ENCODE measurements around the gene SH3RF1.

Gene SH3RF1

GRCh38 chr4:169098532-169098931 lies 172.2 kb downstream of the SH3RF1 start:
- DNase-seq, result no peak

- no peak for DNase-seq
These were observed 172.7 kb downstream of the SH3RF1 start for GRCh38 chr4:169098054-169098497.

- no peak for DNase-seq
These were observed 174.5 kb downstream of the SH3RF1 start for GRCh38 chr4:169096221-169096620.

- no peak for DNase-seq
These were observed 176.0 kb downstream of the SH3RF1 start for GRCh38 chr4:169094656-169095231.

- DNase-seq, result no peak
These were observed 177.8 kb downstream of the SH3RF1 start for GRCh38 chr4:169092889-169093522.

- DNase-seq, result no peak
These were observed 180.1 kb downstream of the SH3RF1 start for GRCh38 chr4:169090484-169091215.

- DNase-seq, result no peak
These were observed 181.8 kb downstream of the SH3RF1 start for GRCh38 chr4:169089004-169089403.

GRCh38 chr4:169084954-169085353 lies 185.8 kb downstream of the SH3RF1 start:
- no peak for DNase-seq

- no peak for DNase-seq
These were observed 189.8 kb downstream of the SH3RF1 start for GRCh38 chr4:169080981-169081380.

GRCh38 chr4:169079942-169080827 lies 190.6 kb downstream of the SH3RF1 start:
- DNase-seq, result no peak

- no peak for DNase-seq
These were observed 196.6 kb downstream of the SH3RF1 start for GRCh38 chr4:169074117-169074516.

GRCh38 chr4:169071747-169072146 lies 199.0 kb downstream of the SH3RF1 start:
- no peak for DNase-seq

- DNase-seq, result no peak
These were observed 199.9 kb downstream of the SH3RF1 start for GRCh38 chr4:169070895-169071218.

GRCh38 chr4:169070071-169070894 lies 200.5 kb downstream of the SH3RF1 start:
- DNase-seq, result peak; percentile 73

- no peak for DNase-seq
These were observed 202.3 kb downstream of the SH3RF1 start for GRCh38 chr4:169068423-169068822.

- DNase-seq, result no peak
These were observed 203.8 kb downstream of the SH3RF1 start for GRCh38 chr4:169066934-169067333.

- DNase-seq, result no peak
These were observed 206.5 kb downstream of the SH3RF1 start for GRCh38 chr4:169064296-169064695.

GRCh38 chr4:169063441-169063840 lies 207.3 kb downstream of the SH3RF1 start:
- DNase-seq, result no peak

GRCh38 chr4:169062897-169063244 lies 207.9 kb downstream of the SH3RF1 start:
- DNase-seq, result no peak

GRCh38 chr4:169061386-169061785 lies 209.4 kb downstream of the SH3RF1 start:
- DNase-seq, result no peak

- no peak for DNase-seq
These were observed 210.2 kb downstream of the SH3RF1 start for GRCh38 chr4:169060391-169061091.
